Measurements from ENCODE around the gene MED8. TPM values are rescaled to one million over a fixed set of nuclear protein-coding genes. Genes with fewer than 3 reads are reported as not detected.
A peak's percentile ranks its signal among the peaks of the same experiment; 100 is the strongest.

MED8 gene
- total RNA-seq, 1 donor from 2014 or later = 40.8 TPM

DNA sequence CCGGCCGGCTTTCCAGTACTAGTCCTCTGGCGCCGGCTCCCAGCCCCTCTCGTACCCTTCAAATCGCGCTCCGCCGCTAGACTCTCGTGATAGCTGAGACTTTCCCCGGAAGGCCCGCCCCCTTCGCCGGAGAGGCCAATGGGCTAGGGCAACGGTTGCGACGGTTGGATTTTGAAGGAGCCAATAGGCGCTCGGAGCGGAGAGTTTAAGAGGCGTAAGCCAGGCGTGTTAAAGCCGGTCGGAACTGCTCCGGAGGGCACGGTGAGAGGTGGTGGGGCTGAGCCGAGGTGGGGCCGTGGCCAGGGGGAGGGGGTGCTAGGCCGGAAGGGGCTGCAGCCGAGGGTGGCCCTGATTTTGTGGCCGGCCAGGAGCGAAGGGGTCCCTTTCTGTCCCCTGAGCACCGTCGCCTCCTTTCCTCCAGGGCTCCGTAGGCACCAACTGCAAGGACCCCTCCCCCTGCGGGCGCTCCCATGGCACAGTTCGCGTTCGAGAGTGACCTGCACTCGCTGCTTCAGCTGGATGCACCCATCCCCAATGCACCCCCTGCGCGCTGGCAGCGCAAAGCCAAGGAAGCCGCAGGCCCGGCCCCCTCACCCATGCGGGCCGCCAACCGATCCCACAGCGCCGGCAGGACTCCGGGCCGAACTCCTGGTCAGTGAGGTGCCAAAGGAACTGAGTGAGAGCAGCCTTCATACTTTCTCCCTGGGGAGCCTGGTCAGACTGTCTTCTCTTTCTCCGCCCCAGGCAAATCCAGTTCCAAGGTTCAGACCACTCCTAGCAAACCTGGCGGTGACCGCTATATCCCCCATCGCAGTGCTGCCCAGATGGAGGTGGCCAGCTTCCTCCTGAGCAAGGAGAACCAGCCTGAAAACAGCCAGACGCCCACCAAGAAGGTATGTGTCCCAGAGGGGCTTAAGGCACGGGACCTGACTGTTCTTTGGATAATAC, 30.6 kb downstream of the MED8 start, which contains the start of gene CDC20:
Gene CDC20 (plus strand): TSS at position 236 of the 948 bp plus-strand sequence. CDS start 235 bp downstream, at position 471.
- Mint-ChIP-seq H3K4me1 (ENCODE audit: low read depth) (peaks cover 42% of the 10 kb centered on the region), H3K27me3 (ENCODE audit: low read depth) (no peaks in the 10 kb centered on the region), H3K36me3 (ENCODE audit: low read depth) (peaks cover 60% of the 10 kb centered on the region), H3K9me3 (no peaks in the 10 kb centered on the region), H3K27ac (peak within 1 kb of the TSS; percentile 88), H3K4me3 (ENCODE audit: low read depth) (peak within 1 kb of the TSS; percentile 93)
- peak; percentile 99 for DNase-seq (ENCODE audit: low spot score)
- intact Hi-C loops (cut with micrococcal nuclease) = loop anchor here (1.0 kb wide), 3 partner anchors 9 to 132 kb away; partner anchors contain the start of gene ELOVL1

DNA sequence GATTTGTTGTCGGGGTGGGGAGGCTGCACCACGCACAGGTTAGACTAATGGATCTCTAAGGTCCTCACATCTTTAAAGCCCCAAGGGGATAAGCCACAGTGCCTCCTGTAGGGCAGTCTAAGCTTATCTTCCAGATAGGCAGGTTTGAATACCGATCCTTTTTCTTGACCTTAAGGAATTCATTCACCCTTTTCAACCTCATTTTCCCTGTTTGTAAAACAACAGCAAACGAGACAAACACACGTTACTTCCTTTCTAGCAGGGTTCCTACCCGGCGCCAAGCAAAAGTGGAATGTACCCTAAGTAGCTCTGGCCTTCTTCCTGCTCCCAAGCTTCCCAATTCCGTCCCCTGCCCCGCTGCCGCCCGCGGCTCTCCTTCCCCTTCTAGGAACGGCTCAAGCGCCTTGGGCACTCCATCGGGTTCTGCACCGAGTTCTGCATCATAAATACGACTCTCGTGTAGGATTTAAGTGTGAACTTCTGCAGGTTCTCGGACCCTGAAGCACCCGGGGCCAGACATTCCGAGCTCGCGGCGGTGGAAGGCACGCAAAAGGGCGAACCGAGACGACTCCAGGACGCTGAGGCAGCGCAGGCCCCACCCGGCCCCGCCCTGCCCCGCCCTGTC, 31.4 kb downstream of the MED8 start:
- peak overlapping the region; percentile 88 for H3K27ac Mint-ChIP-seq
- H3K36me3 Mint-ChIP-seq (ENCODE audit: low read depth) = peaks cover 52% of the 10 kb centered on the region
- no peak for DNase-seq (ENCODE audit: low spot score)
- peak overlapping the region; percentile 93 for H3K4me3 Mint-ChIP-seq (ENCODE audit: low read depth)
- H3K4me1 Mint-ChIP-seq (ENCODE audit: low read depth) = peaks cover 37% of the 10 kb centered on the region
- no peaks in the 10 kb centered on the region for H3K9me3 Mint-ChIP-seq
- no peaks in the 10 kb centered on the region for H3K27me3 Mint-ChIP-seq (ENCODE audit: low read depth)
- intact Hi-C loops (cut with micrococcal nuclease) = loop anchor here (1.0 kb wide), 3 partner anchors 10 to 131 kb away; partner anchors contain the start of gene ELOVL1

DNA sequence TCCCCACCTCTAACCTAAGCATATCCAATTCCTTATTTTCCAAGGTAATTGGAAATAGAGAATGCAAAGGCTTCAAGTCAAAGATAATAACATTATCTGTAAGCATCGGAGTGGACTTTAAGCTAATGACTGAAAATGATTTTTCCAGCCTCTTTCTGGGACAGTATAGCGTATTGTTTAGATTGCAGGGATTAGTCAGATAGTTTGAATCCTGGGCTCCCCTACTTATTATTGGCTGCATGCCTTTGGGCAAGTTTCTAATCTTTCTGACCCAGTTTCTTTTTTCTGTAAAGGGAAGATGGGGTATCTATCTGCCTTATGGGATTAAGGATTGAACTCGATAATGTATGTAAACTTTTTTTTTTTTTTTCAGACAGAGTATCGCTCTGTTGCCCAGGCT, 32.3 kb downstream of the MED8 start:
- H3K4me1 Mint-ChIP-seq (ENCODE audit: low read depth) = peaks cover 36% of the 10 kb centered on the region
- no peaks in the 10 kb centered on the region for H3K27me3 Mint-ChIP-seq (ENCODE audit: low read depth)
- intact Hi-C loops (cut with micrococcal nuclease) = no loop called here
- peaks cover 45% of the 10 kb centered on the region for H3K36me3 Mint-ChIP-seq (ENCODE audit: low read depth)
- no peak for DNase-seq (ENCODE audit: low spot score)
- H3K4me3 Mint-ChIP-seq (ENCODE audit: low read depth) = no peak overlapping the region
- no peaks in the 10 kb centered on the region for H3K9me3 Mint-ChIP-seq
- no peak overlapping the region for H3K27ac Mint-ChIP-seq

DNA sequence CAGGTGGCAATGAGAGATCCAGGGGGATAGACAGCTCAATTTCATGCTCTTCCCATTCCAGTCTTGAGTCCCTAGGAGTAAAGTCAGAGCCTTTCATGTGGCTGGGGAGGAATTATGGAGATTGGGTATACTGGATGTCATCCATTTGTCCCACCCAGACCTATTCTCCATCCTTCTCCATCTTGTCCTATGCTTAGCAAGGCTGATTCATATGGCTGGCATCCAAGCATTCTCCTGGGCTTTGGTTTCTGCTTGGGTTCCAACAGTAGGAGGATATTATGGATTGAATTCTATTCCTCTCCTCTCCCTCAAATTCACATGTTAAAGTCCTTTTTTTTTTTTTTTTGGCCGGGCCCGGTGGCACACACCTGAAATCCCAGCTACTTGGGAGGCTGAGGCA, 34.7 kb downstream of the MED8 start:
- H3K27me3 Mint-ChIP-seq (ENCODE audit: low read depth) = no peaks in the 10 kb centered on the region
- no peak overlapping the region for H3K4me3 Mint-ChIP-seq (ENCODE audit: low read depth)
- no peak for DNase-seq (ENCODE audit: low spot score)
- peaks cover 22% of the 10 kb centered on the region for H3K36me3 Mint-ChIP-seq (ENCODE audit: low read depth)
- H3K4me1 Mint-ChIP-seq (ENCODE audit: low read depth) = peaks cover 17% of the 10 kb centered on the region
- no peak overlapping the region for H3K27ac Mint-ChIP-seq
- intact Hi-C loops (cut with micrococcal nuclease) = no loop called here
- no peaks in the 10 kb centered on the region for H3K9me3 Mint-ChIP-seq

DNA sequence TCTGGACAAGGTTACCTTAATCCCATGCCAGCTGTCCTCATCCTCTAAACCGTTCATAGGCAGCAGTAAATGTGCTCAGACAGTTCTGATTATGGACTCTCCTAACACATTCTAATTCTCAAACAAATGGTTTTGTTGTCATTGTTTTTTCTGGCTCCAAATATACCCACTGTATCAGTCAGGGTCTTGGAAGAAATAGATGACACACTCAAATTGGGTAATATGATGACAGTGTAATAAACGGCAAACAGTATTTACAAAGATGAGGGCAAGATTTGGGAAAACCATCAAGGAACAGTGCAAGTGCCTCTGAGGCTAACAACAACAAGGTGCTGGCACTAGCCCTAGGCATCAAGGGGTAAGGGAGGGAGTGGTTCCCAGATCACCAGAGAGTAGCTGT, 35.1 kb downstream of the MED8 start:
- H3K4me3 Mint-ChIP-seq (ENCODE audit: low read depth) = no peak overlapping the region
- intact Hi-C loops (cut with micrococcal nuclease) = no loop called here
- DNase-seq (ENCODE audit: low spot score) = no peak
- H3K9me3 Mint-ChIP-seq = no peaks in the 10 kb centered on the region
- H3K27ac Mint-ChIP-seq = no peak overlapping the region
- H3K4me1 Mint-ChIP-seq (ENCODE audit: low read depth) = peaks cover 18% of the 10 kb centered on the region
- H3K27me3 Mint-ChIP-seq (ENCODE audit: low read depth) = no peaks in the 10 kb centered on the region
- peaks cover 17% of the 10 kb centered on the region for H3K36me3 Mint-ChIP-seq (ENCODE audit: low read depth)

DNA sequence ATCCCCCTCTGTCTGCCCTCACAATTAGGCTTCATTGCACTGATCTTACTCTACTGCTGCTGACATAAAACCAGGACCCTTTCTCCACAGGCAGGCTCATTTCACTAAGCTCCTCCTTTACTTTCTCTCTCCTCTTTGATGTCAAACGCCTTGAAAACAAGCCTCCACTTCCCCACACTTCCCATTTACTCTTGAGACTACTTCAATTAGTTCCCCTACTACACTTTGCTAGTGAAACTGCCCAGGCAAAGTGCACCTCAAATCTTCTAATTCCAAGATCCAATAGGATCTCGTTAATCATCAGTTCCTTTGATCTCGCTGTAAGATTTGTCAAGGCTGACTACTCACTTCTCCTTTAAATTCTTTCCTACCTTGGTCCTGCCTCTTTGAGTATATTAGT, 36.7 kb downstream of the MED8 start:
- Mint-ChIP-seq H3K4me1 (ENCODE audit: low read depth) (peaks cover 18% of the 10 kb centered on the region), H3K9me3 (no peaks in the 10 kb centered on the region), H3K27me3 (ENCODE audit: low read depth) (no peaks in the 10 kb centered on the region), H3K27ac (no peak overlapping the region), H3K4me3 (ENCODE audit: low read depth) (no peak overlapping the region), H3K36me3 (ENCODE audit: low read depth) (peaks cover 11% of the 10 kb centered on the region)
- intact Hi-C loops (cut with micrococcal nuclease) = no loop called here
- no peak for DNase-seq (ENCODE audit: low spot score)

DNA sequence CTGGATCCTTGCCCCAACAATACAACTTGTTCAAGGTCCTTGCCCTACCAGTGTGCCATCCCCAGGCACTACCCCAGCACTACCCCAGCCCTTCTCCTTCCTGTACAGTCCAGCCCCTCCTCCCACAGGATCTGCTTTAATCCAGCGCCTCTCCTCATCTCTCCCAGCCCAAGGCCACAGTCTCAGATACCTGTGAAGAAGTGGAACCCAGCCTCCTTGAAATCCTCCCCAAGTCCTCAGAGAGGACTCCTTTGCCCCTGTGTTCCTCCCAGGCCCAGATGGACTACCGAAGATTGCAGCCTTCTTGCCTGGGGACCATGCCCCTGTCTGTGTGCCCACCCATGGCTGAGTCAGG, 37.3 kb downstream of the MED8 start:
- peaks cover 15% of the 10 kb centered on the region for H3K4me1 Mint-ChIP-seq (ENCODE audit: low read depth)
- no peak for DNase-seq (ENCODE audit: low spot score)
- intact Hi-C loops (cut with micrococcal nuclease) = no loop called here
- H3K27me3 Mint-ChIP-seq (ENCODE audit: low read depth) = no peaks in the 10 kb centered on the region
- no peak overlapping the region for H3K27ac Mint-ChIP-seq
- no peak overlapping the region for H3K4me3 Mint-ChIP-seq (ENCODE audit: low read depth)
- no peaks in the 10 kb centered on the region for H3K9me3 Mint-ChIP-seq
- peaks cover 8% of the 10 kb centered on the region for H3K36me3 Mint-ChIP-seq (ENCODE audit: low read depth)

DNA sequence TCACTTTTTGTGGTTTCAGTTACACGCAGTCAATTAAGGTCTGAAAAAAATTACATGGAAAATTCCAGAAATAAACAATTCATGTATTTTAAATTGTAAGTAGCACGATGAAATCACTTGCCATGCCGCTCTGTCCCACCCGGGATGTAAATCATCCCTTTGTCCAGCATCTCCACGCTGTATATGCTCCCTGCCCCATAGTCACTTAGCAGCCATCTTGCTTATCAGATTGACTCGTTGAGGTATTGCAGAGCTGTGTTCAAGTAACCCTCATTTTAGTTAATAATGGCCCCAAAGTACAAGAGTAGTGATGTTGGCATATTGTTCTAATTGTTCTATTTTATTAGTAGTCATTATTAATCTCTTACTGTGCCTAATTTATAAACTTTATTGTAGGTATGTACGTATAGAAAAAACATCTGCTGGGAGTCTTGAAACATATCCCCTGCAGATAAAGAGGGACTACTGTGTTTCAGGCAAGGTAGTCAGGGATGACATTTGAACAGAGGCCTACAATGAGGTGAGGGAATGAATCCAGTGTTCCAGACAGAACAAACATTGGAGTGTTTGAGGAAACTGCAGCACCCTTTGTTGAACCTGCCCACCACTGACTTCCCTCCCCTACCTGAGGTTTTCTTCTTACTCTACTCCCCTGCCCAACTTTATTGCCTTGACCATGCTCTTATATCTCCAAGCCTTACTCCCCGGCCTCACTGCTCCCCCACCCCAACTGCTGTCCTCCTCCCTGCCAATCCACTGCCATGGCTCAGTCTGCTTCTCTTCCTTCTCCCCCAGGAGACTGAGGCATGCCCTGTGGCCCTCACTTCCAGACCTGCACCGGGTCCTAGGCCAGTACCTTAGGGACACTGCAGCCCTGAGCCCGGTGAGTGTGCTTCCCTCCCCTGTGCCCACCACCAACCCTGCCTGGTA, 37.9 kb downstream of the MED8 start:
- H3K9me3 Mint-ChIP-seq = no peaks in the 10 kb centered on the region
- no peak overlapping the region for H3K4me3 Mint-ChIP-seq (ENCODE audit: low read depth)
- H3K36me3 Mint-ChIP-seq (ENCODE audit: low read depth) = peaks cover 4% of the 10 kb centered on the region
- intact Hi-C loops (cut with micrococcal nuclease) = no loop called here
- H3K27me3 Mint-ChIP-seq (ENCODE audit: low read depth) = no peaks in the 10 kb centered on the region
- no peak overlapping the region for H3K27ac Mint-ChIP-seq
- no peak for DNase-seq (ENCODE audit: low spot score)
- peaks cover 17% of the 10 kb centered on the region for H3K4me1 Mint-ChIP-seq (ENCODE audit: low read depth)

DNA sequence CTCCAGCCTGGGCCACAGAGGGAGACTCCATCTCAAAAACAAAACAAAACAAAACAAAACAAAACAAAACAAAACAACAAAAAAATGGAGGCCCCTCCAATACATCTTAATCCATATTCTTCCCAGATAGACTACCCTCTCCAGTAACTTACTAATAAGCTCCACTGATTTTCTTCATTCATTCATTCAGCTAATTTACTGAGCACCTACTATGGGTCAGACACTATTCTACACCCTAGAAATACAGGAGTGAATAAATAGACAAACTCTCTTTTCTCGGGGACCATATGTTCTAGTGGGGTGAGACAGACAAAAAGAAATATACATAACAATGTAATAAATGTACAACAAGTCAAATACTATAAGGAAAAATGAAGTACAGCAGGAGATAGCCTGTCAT, 38.6 kb downstream of the MED8 start:
- no peaks in the 10 kb centered on the region for H3K9me3 Mint-ChIP-seq
- no peak overlapping the region for H3K4me3 Mint-ChIP-seq (ENCODE audit: low read depth)
- DNase-seq (ENCODE audit: low spot score) = no peak
- H3K27me3 Mint-ChIP-seq (ENCODE audit: low read depth) = no peaks in the 10 kb centered on the region
- H3K36me3 Mint-ChIP-seq (ENCODE audit: low read depth) = peaks cover 4% of the 10 kb centered on the region
- H3K4me1 Mint-ChIP-seq (ENCODE audit: low read depth) = peaks cover 17% of the 10 kb centered on the region
- intact Hi-C loops (cut with micrococcal nuclease) = no loop called here
- no peak overlapping the region for H3K27ac Mint-ChIP-seq

DNA sequence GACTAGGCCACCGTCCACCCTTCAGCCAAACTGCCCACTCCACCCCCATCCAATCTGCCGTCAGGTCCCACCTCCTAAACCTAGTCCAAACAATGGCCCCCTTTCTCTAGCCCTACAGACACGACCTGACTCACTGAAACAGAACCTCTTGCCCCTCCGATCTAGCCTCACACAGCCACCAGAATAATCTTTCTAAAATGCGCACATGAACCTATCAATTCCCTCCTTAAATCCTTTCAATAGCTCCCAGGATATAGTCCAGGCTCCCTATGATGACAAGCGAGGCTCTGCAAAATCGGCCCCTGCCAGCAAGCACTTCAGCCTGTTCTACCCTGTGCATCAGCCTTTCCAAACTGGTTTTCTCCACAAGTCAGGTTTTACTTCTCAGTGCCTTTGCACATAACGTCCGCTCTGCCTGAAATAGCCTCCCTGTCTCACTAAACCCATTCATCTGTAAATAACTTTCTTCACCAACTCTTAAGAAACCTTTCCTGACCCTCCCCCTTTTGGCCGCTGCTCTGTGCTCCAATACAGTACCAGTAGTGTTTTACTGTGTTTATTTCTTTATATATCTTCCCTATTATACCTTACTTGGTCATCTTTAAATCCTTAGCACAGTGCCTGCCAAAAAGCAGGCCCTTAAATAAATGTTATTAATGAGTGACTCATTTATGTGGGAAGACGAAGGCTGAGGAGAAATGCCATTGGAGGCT, 39.9 kb downstream of the MED8 start:
- H3K27ac Mint-ChIP-seq = peak overlapping the region; percentile 78

DNA sequence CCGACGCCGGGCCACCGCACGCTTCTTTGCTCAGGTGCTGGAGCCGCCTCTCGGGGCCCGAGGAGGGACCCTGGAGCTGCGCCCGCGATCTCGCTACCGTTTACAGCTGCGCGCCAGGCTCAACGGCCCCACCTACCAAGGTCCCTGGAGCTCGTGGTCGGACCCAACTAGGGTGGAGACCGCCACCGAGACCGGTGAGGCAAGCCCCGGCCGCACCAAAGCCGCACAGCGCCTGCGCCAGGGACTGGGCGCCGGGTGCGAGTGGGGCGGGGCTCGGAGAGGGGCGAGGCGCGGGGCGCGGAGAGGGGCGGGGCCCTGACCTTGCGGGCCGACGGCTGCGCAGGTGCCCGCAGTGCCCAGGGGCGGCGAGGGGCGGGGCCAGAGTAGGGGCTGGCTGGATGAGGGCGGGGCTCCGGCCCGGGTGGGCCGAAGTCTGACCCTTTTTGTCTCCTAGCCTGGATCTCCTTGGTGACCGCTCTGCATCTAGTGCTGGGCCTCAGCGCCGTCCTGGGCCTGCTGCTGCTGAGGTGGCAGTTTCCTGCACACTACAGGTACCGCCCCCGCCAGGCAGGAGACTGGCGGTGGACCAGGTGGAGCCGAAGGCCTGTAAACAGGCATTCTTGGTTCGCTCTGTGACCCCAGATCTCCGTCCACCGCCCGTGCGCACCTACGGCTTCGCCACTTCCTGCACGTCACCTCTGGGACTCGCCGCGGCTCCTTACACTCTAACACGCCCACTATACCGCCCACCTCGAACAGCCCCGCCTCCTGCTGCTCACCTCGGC, 40.6 kb downstream of the MED8 start:
- intact Hi-C loops (cut with micrococcal nuclease) = loop anchor here (5.0 kb wide), 1 partner anchor 52 kb away; no protein-coding TSS in a partner anchor
- H3K36me3 Mint-ChIP-seq (ENCODE audit: low read depth) = no peaks in the 10 kb centered on the region
- H3K27ac Mint-ChIP-seq = peak overlapping the region; percentile 78
- H3K9me3 Mint-ChIP-seq = no peaks in the 10 kb centered on the region
- peak overlapping the region; percentile 65 for H3K4me3 Mint-ChIP-seq (ENCODE audit: low read depth)
- peak; percentile 48 for DNase-seq (ENCODE audit: low spot score)
- H3K4me1 Mint-ChIP-seq (ENCODE audit: low read depth) = peaks cover 31% of the 10 kb centered on the region
- H3K27me3 Mint-ChIP-seq (ENCODE audit: low read depth) = no peaks in the 10 kb centered on the region

More for the DNA sequence above, 39.9 kb downstream of the MED8 start:
- Mint-ChIP-seq H3K36me3 (ENCODE audit: low read depth) (peaks cover 4% of the 10 kb centered on the region), H3K4me1 (ENCODE audit: low read depth) (peaks cover 24% of the 10 kb centered on the region), H3K27me3 (ENCODE audit: low read depth) (no peaks in the 10 kb centered on the region), H3K4me3 (ENCODE audit: low read depth) (peak overlapping the region; percentile 65), H3K9me3 (no peaks in the 10 kb centered on the region)
- intact Hi-C loops (cut with micrococcal nuclease) = loop anchor here (5.0 kb wide), 1 partner anchor 52 kb away; no protein-coding TSS in a partner anchor
- DNase-seq (ENCODE audit: low spot score) = no peak

Measured in activated T-helper 2 cell treated with anti-CD3 and anti-CD28 coated beads, Interferon-gamma antibody, Interleukin-2, Interleukin-4, amounts not matched to agents 10 μg/mL and 5 μg/mL and 100 μg/mL, durations not matched to agents 14 hours and 24 hours and 36 hours (primary cell).